Transverse colon (tissue), 4 donors: Measurements from ENCODE around the gene ALPI.

Experiments
- EP300 ChIP-seq: sonication (generic); formaldehyde crosslinking; IDR thresholded peaks from one replicate; pipeline ENCODE4 v1.6.1; 2017; ENCODE audit warnings: antibody characterized with exemption, low read depth
- POLR2A ChIP-seq: fragments of 450-650 bp; IDR thresholded peaks from one replicate; pipeline ENCODE4 v1.6.1; 2016; ENCODE audit warnings: antibody characterized with exemption, mild to moderate bottlenecking, moderate library complexity
- POLR2AphosphoS5 ChIP-seq, 3 donors: sonication (generic); formaldehyde crosslinking; IDR thresholded peaks; one replicate each; pipeline ENCODE4 v1.6.1; 2016; ENCODE audit warnings: antibody characterized with exemption in 3 of 3
- TF ChIP-seq, protein P1 (sequence below), 5 experiments: fragments of 200-600 bp in 3 of 5; fragments of 450-650 bp in 2 of 5; sonication (generic) in 3 of 5; IDR thresholded peaks; 1 replicate in 2 of 5; 2 replicates in 3 of 5; pipeline ENCODE4 v1.5.1; 2016 to 2017; ENCODE audit warnings: antibody characterized with exemption in 5 of 5, inconsistent platforms in 3 of 5, mild to moderate bottlenecking in 2 of 5, moderate library complexity in 1 of 5

GRCh38 chr2:232464544-232464885 is 8.6 kb downstream of the ALPI start:
- TF ChIP-seq POLR2A, result no peak
- no peak for TF ChIP-seq POLR2AphosphoS5 (IDR thresholded peaks at IDR 0.05)
- TF ChIP-seq, protein P1, sequence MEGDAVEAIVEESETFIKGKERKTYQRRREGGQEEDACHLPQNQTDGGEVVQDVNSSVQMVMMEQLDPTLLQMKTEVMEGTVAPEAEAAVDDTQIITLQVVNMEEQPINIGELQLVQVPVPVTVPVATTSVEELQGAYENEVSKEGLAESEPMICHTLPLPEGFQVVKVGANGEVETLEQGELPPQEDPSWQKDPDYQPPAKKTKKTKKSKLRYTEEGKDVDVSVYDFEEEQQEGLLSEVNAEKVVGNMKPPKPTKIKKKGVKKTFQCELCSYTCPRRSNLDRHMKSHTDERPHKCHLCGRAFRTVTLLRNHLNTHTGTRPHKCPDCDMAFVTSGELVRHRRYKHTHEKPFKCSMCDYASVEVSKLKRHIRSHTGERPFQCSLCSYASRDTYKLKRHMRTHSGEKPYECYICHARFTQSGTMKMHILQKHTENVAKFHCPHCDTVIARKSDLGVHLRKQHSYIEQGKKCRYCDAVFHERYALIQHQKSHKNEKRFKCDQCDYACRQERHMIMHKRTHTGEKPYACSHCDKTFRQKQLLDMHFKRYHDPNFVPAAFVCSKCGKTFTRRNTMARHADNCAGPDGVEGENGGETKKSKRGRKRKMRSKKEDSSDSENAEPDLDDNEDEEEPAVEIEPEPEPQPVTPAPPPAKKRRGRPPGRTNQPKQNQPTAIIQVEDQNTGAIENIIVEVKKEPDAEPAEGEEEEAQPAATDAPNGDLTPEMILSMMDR (IDR thresholded peaks at IDR 0.05), result no peak
- TF ChIP-seq EP300, result no peak
